BJ (cell line): Measurements from ENCODE around the gene SLC22A23. TPM values are rescaled to one million over a fixed set of nuclear protein-coding genes. Genes with fewer than 3 reads are reported as not detected.

Experiments used
- CTCF ChIA-PET: fragments of 350-600 bp; formaldehyde crosslinking; extraction: SDS; loops from one replicate; lab custom pipeline; 2021; ENCODE audit warnings: antibody characterized with exemption, inconsistent platforms; lab: Yijun Ruan, JAX
- POLR2A ChIA-PET: fragments of 300-600 bp; sonication (Branson Sonifier 250); formaldehyde crosslinking; extraction: SDS; loops from one replicate; lab custom pipeline; 2021; ENCODE audit warnings: antibody characterized with exemption; lab: Charles Lee
- DNase-seq: peaks from one replicate; pipeline ENCODE4 v3.0.0-alpha.2; 2011; ENCODE audit warnings: low read depth
- H3K27me3 ChIP-seq: 2 replicates; pipeline ENCODE4 v1.6.0; 2011; ENCODE audit warnings: low read length; ENCODE audit not compliant: control insufficient read depth, insufficient read depth
- H3K36me3 ChIP-seq: 2 replicates; pipeline ENCODE4 v1.5.1; 2011; ENCODE audit warnings: low read length; ENCODE audit not compliant: control insufficient read depth, insufficient read depth
- H3K4me3 ChIP-seq: 2 replicates; pipeline ENCODE4 v1.5.1; 2011; ENCODE audit warnings: low read depth, mild to moderate bottlenecking, control low read depth, low read length
- polyA plus RNA-seq: library from polyadenylated mRNA; depleted of rRNA; stranded (reverse); fragments of >200 nt; gene quantifications from 2 replicates; pipeline ENCODE4 v1.2.3, GENCODE V29; 2011
- TF ChIP-seq, protein P1 (sequence below): IDR thresholded peaks from 2 replicates; pipeline ENCODE4 v1.5.1; 2011; ENCODE audit warnings: low read depth, mild to moderate bottlenecking, control low read depth, inconsistent platforms, low read length, moderate library complexity; ENCODE audit not compliant: insufficient read depth

The SLC22A23 gene
- polyA plus RNA-seq, 1 experiment: 0.44 TPM

DNA sequence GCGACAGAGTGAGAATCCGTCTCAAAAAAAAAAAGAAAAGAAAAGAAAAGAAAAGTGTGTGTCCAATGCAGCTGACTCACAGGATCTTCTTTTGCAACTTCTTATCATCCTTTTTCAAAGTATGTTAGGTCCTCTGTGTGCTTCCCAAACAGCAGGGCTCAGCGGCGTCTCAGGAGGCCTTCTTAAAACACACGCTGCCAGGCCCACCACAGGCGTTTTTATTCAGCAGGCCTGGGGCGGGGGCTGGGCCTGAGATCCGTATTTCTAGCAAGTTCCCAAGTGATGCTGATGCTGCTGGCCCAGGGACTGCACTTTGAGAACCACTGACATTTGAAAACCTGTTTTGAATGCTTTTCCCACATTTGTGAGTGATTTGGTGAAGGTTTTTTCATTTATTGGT lies 141.0 kb downstream of the SLC22A23 start:
- no peak for DNase-seq
- Histone ChIP-seq H3K36me3 (no peaks in the 10 kb centered on the region), H3K4me3 (no peak overlapping the region), H3K27me3 (peaks cover 25% of the 10 kb centered on the region)
- ChIA-PET POLR2A (no interaction called here), CTCF (interaction anchor here (1.1 kb wide), 1 partner anchor 16 kb away, joined by 3 read pairs; no protein-coding TSS in a partner anchor)
- TF ChIP-seq, protein P1, sequence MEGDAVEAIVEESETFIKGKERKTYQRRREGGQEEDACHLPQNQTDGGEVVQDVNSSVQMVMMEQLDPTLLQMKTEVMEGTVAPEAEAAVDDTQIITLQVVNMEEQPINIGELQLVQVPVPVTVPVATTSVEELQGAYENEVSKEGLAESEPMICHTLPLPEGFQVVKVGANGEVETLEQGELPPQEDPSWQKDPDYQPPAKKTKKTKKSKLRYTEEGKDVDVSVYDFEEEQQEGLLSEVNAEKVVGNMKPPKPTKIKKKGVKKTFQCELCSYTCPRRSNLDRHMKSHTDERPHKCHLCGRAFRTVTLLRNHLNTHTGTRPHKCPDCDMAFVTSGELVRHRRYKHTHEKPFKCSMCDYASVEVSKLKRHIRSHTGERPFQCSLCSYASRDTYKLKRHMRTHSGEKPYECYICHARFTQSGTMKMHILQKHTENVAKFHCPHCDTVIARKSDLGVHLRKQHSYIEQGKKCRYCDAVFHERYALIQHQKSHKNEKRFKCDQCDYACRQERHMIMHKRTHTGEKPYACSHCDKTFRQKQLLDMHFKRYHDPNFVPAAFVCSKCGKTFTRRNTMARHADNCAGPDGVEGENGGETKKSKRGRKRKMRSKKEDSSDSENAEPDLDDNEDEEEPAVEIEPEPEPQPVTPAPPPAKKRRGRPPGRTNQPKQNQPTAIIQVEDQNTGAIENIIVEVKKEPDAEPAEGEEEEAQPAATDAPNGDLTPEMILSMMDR: no peak

GRCh38 chr6:3314621-3315467 lies 142.0 kb downstream of the SLC22A23 start:
- POLR2A ChIA-PET: no interaction called here
- DNase-seq: no peak
- Histone ChIP-seq H3K4me3 (no peak overlapping the region), H3K36me3 (no peaks in the 10 kb centered on the region), H3K27me3 (peaks cover 23% of the 10 kb centered on the region)
- CTCF ChIA-PET: interaction anchor here (0.8 to 1.2 kb wide), 2 partner anchors 8 to 47 kb away, joined by 3 read pairs; no protein-coding TSS in a partner anchor
- TF ChIP-seq, protein P1: no peak

- Histone ChIP-seq H3K4me3 (no peak overlapping the region), H3K27me3 (peaks cover 23% of the 10 kb centered on the region), H3K36me3 (no peaks in the 10 kb centered on the region)
- CTCF ChIA-PET: interaction anchor here (0.8 to 1.2 kb wide), 2 partner anchors 9 to 47 kb away, joined by 3 read pairs; no protein-coding TSS in a partner anchor
- no peak for DNase-seq
- POLR2A ChIA-PET: no interaction called here
- TF ChIP-seq, protein P1: no peak
Measured at GRCh38 chr6:3314176-3314575, 142.7 kb downstream of the SLC22A23 start.

DNA sequence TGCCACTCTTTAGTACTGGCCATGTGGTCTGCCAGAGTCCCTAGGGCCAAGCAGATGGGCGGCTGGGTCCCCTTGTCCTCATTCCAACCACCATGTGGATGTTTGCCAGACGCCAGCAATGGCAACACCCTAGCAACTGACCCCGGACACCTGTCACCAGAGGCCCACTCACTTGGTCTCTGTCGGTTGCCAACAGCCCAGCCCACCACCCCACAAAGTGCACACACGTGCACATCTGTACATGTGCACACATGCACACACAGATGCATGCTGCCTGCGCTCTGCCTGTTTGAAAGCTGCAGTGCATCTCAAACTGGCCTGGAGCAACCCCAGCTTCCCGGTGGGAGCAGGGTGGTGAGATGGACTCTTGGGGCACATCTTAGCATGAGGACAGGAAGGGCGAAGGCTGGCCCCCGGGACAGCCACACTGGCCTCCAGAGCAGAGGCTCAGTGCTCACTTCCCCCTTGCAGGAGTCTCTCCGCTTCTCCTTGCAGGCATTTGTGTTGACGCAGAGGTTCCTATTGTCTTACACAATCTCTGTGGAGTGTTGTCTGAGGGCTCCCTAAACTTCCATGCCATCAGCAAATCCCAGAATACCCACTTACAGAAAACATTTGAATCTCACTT lies 144.1 kb downstream of the SLC22A23 start:
- ChIA-PET CTCF (no interaction called here), POLR2A (no interaction called here)
- H3K4me3 ChIP-seq: no peak overlapping the region
- peaks cover 22% of the 10 kb centered on the region for H3K27me3 ChIP-seq
- TF ChIP-seq, protein P1: no peak
- no peak for DNase-seq
- H3K36me3 ChIP-seq: no peaks in the 10 kb centered on the region

GRCh38 chr6:3311826-3312225 lies 145.0 kb downstream of the SLC22A23 start:
- TF ChIP-seq, protein P1: no peak
- no peak for DNase-seq
- peaks cover 17% of the 10 kb centered on the region for H3K27me3 ChIP-seq
- ChIA-PET CTCF (interaction anchor here (1.3 kb wide), 1 partner anchor 9 kb away, joined by 3 read pairs; no protein-coding TSS in a partner anchor), POLR2A (no interaction called here)
- H3K36me3 ChIP-seq: no peaks in the 10 kb centered on the region
- no peak overlapping the region for H3K4me3 ChIP-seq
